IMR-90 (cell line): Measurements from ENCODE around the gene OR2T35. TPM values are rescaled to one million over a fixed set of nuclear protein-coding genes. Genes with fewer than 3 reads are reported as not detected.

Experiments used
- ATAC-seq: fragments of 200-7000 bp; cut with Tn5 transposase; 2 replicates; pipeline ENCODE4 v1.9.1; 2020; ENCODE audit warnings: low read depth, mild to moderate bottlenecking, moderate library complexity
- BruUV-seq: library from RNA; stranded (reverse); fragments of 400-500 nt; replicated peaks from 2 replicates; lab custom pipeline; 2021; lab: Mats Ljungman, UMichigan
- CTCF ChIA-PET: fragments of 300-600 bp; formaldehyde crosslinking; extraction: SDS; loops from one replicate; lab custom pipeline; 2021; ENCODE audit warnings: antibody characterized with exemption; lab: Yijun Ruan, JAX
- POLR2A ChIA-PET: fragments of 300-600 bp; sonication (Branson Sonifier 250); formaldehyde crosslinking; loops from one replicate; lab custom pipeline; 2022; ENCODE audit warnings: antibody characterized with exemption; ENCODE audit not compliant: unreplicated experiment; lab: Charles Lee
- DNase-seq: peaks from one replicate; pipeline ENCODE4 v3.0.0; 2013
- H2AFZ ChIP-seq: replicated peaks from 2 replicates; pipeline ENCODE3; 2013; ENCODE audit warnings: low read length, mild to moderate bottlenecking; ENCODE audit not compliant: poor library complexity
- H2AK5ac ChIP-seq: 2 replicates; pipeline ENCODE4 v1.6.1; 2013; ENCODE audit warnings: low read depth, low read length, inconsistent platforms
- H2AK9ac ChIP-seq: replicated peaks from 2 replicates; pipeline ENCODE3; 2013; ENCODE audit warnings: mild to moderate bottlenecking, low read depth, low read length, moderate library complexity; ENCODE audit not compliant: poor library complexity
- H2BK120ac ChIP-seq: 2 replicates; pipeline ENCODE4 v1.6.1; 2013; ENCODE audit warnings: low read depth, low read length, inconsistent platforms
- H2BK15ac ChIP-seq: 3 replicates; pipeline ENCODE4 v1.6.1; 2013; ENCODE audit warnings: low read depth, low read length, inconsistent platforms
- H2BK20ac ChIP-seq: 2 replicates; pipeline ENCODE4 v1.6.1; 2013; ENCODE audit warnings: low read depth, mild to moderate bottlenecking, inconsistent platforms, low read length, moderate library complexity
- H2BK5ac ChIP-seq: 2 replicates; pipeline ENCODE4 v1.6.1; 2013; ENCODE audit warnings: mild to moderate bottlenecking, low read depth, low read length, inconsistent platforms; ENCODE audit not compliant: poor library complexity, severe bottlenecking
- H3K14ac ChIP-seq: replicated peaks from 2 replicates; pipeline ENCODE4 v1.6.1; 2013; ENCODE audit warnings: low read depth, low read length, inconsistent platforms
- H3K18ac ChIP-seq: 2 replicates; pipeline ENCODE4 v1.6.1; 2013; ENCODE audit warnings: low read depth, low read length, control low read depth
- H3K23ac ChIP-seq: 2 replicates; pipeline ENCODE4 v1.6.1; 2013; ENCODE audit warnings: low read depth, low read length, inconsistent platforms
- H3K27ac ChIP-seq: 2 replicates; pipeline ENCODE4 v1.5.1; 2013; ENCODE audit warnings: mild to moderate bottlenecking, control low read depth, low read length; ENCODE audit not compliant: insufficient read depth
- H3K27me3 ChIP-seq: 2 replicates; pipeline ENCODE4 v1.6.1; 2013; ENCODE audit warnings: low read length; ENCODE audit not compliant: control insufficient read depth, insufficient read depth
- H3K36me3 ChIP-seq: 2 replicates; pipeline ENCODE4 v1.6.1; 2013; ENCODE audit warnings: low read length, mixed read lengths; ENCODE audit not compliant: control insufficient read depth, insufficient read depth
- H3K4ac ChIP-seq: 2 replicates; pipeline ENCODE4 v1.6.1; 2013; ENCODE audit warnings: low read depth, low read length, inconsistent platforms
- H3K4me1 ChIP-seq: 2 replicates; pipeline ENCODE4 v1.6.1; 2013; ENCODE audit warnings: low read length, mixed read lengths; ENCODE audit not compliant: control insufficient read depth, insufficient read depth
- H3K4me2 ChIP-seq: 2 replicates; pipeline ENCODE4 v1.6.1; 2013; ENCODE audit warnings: low read depth, mild to moderate bottlenecking, control low read depth, low read length, moderate library complexity
- H3K4me3 ChIP-seq: 2 replicates; pipeline ENCODE4 v1.5.1; 2013; ENCODE audit warnings: low read depth, mild to moderate bottlenecking, control low read depth, low read length, moderate library complexity; ENCODE audit not compliant: insufficient read depth
- H3K56ac ChIP-seq: 2 replicates; pipeline ENCODE4 v1.6.1; 2013; ENCODE audit warnings: low read length, inconsistent platforms; ENCODE audit not compliant: insufficient read depth; ENCODE audit errors: extremely low read depth
- H3K79me1 ChIP-seq, 2 experiments: 2 replicates each; pipeline ENCODE4 v1.6.1; 2013; ENCODE audit warnings: low read length in 2 of 2, inconsistent platforms in 1 of 2, low read depth in 1 of 2
- H3K9ac ChIP-seq: 2 replicates; pipeline ENCODE4 v1.6.1; 2013; ENCODE audit warnings: low read depth, low read length, control low read depth
- H3K9me1 ChIP-seq: 2 replicates; pipeline ENCODE4 v1.6.1; 2013; ENCODE audit warnings: low read length, inconsistent platforms; ENCODE audit not compliant: insufficient read depth
- H3K9me3 ChIP-seq: 2 replicates; pipeline ENCODE4 v1.6.1; 2013; ENCODE audit warnings: low read length; ENCODE audit not compliant: control insufficient read depth, insufficient read depth
- H4K20me1 ChIP-seq: 2 replicates; pipeline ENCODE4 v1.6.1; 2013; ENCODE audit warnings: low read length, inconsistent platforms; ENCODE audit not compliant: insufficient read depth
- H4K5ac ChIP-seq: 2 replicates; pipeline ENCODE4 v1.6.1; 2013; ENCODE audit warnings: mild to moderate bottlenecking, low read depth, low read length, control low read depth
- H4K8ac ChIP-seq, 2 experiments: 2 replicates each; pipeline ENCODE4 v1.6.1; 2013; ENCODE audit warnings: low read depth in 2 of 2, low read length in 2 of 2, control low read depth in 1 of 2, inconsistent platforms in 1 of 2
- H4K91ac ChIP-seq: 2 replicates; pipeline ENCODE4 v1.6.1; 2013; ENCODE audit warnings: low read depth, low read length, inconsistent platforms; ENCODE audit not compliant: insufficient read depth
- BHLHE40 ChIP-seq: fragments of 150-350 bp; IDR thresholded peaks from 2 replicates; pipeline ENCODE4 v1.6.1; 2016; ENCODE audit warnings: mild to moderate bottlenecking, low read depth, low read length
- CEBPB ChIP-seq: IDR thresholded peaks from 2 replicates; pipeline ENCODE4 v1.6.1; 2012; ENCODE audit warnings: low read depth, low read length, improper control_type of control experiment
- CHD1 ChIP-seq: IDR thresholded peaks from 2 replicates; pipeline ENCODE4 v1.6.1; 2012; ENCODE audit warnings: low read depth, low read length, improper control_type of control experiment
- CTCF ChIP-seq: conservative IDR thresholded peaks from 2 replicates; pipeline ENCODE4 v1.5.1; 2012; ENCODE audit warnings: mild to moderate bottlenecking, low read depth, low read length, improper control_type of control experiment
- ELK1 ChIP-seq: fragments of 150-350 bp; IDR thresholded peaks from 2 replicates; pipeline ENCODE4 v1.6.1; 2016; ENCODE audit warnings: low read depth, mild to moderate bottlenecking, low read length, moderate library complexity, borderline replicate concordance
- FOS ChIP-seq: fragments of 150-350 bp; IDR thresholded peaks from 2 replicates; pipeline ENCODE4 v1.6.1; 2016; ENCODE audit warnings: low read depth, low read length
- MAFK ChIP-seq: IDR thresholded peaks from 2 replicates; pipeline ENCODE4 v1.6.1; 2012; ENCODE audit warnings: low read depth, low read length, improper control_type of control experiment
- MAZ ChIP-seq: IDR thresholded peaks from 2 replicates; pipeline ENCODE4 v1.6.1; 2012; ENCODE audit warnings: low read depth, mild to moderate bottlenecking, low read length, improper control_type of control experiment, moderate library complexity, borderline replicate concordance
- MXI1 ChIP-seq: IDR thresholded peaks from 2 replicates; pipeline ENCODE4 v1.6.1; 2012; ENCODE audit warnings: low read depth, mild to moderate bottlenecking, low read length, moderate library complexity, borderline replicate concordance
- NFE2L2 ChIP-seq: fragments of 150-350 bp; IDR thresholded peaks from 2 replicates; pipeline ENCODE4 v1.6.1; 2016; ENCODE audit warnings: low read depth, mild to moderate bottlenecking, low read length
- POLR2A ChIP-seq: IDR thresholded peaks from 2 replicates; pipeline ENCODE4 v1.6.1; 2012; ENCODE audit warnings: mild to moderate bottlenecking, low read depth, low read length
- RAD21 ChIP-seq: IDR thresholded peaks from 2 replicates; pipeline ENCODE4 v1.6.1; 2012; ENCODE audit warnings: low read length, improper control_type of control experiment
- RCOR1 ChIP-seq: IDR thresholded peaks from 2 replicates; pipeline ENCODE4 v1.6.1; 2012; ENCODE audit warnings: mild to moderate bottlenecking, low read length, improper control_type of control experiment; ENCODE audit not compliant: insufficient replicate concordance
- RFX5 ChIP-seq: IDR thresholded peaks from 2 replicates; pipeline ENCODE4 v1.8.0; 2012; ENCODE audit warnings: low read depth, mild to moderate bottlenecking, low read length, moderate library complexity
- SMC3 ChIP-seq: fragments of 150-350 bp; IDR thresholded peaks from 2 replicates; pipeline ENCODE4 v1.6.1; 2016; ENCODE audit warnings: low read depth, mild to moderate bottlenecking, antibody characterized with exemption, low read length, moderate library complexity
- USF2 ChIP-seq: fragments of 150-350 bp; IDR thresholded peaks from 2 replicates; pipeline ENCODE4 v1.6.1; 2017; ENCODE audit warnings: mild to moderate bottlenecking, antibody characterized with exemption, low read length, low read depth
- WGBS, 2 experiments: methylation state at CpG; one replicate each; pipeline versions ENCODE4 v1.1.5 to v1.1.7; 2013; ENCODE audit warnings: missing lambda C conversion rate in 2 of 2; ENCODE audit not compliant: insufficient read length in 1 of 2; ENCODE audit errors: extremely low coverage in 2 of 2; 5-methylcytosine and 5-hydroxymethylcytosine counted together
- dilution Hi-C: fragments of 300-500 bp; cut with HindIII; formaldehyde crosslinking; loops from one replicate; pipeline ENCODE4 v1.14.3; 2018; ENCODE audit warnings: low sequenced_read_pairs; ENCODE audit not compliant: unreplicated experiment
- in situ Hi-C: fragments of 300-500 bp; cut with MboI; formaldehyde crosslinking; loops from 3 replicates; pipeline ENCODE4 v1.14.3; 2019; ENCODE audit warnings: low sequenced_read_pairs, inconsistent platforms, mixed read lengths
- intact Hi-C: fragments of 100-400 bp; cut with micrococcal nuclease; formaldehyde crosslinking; loops from 2 replicates; pipeline ENCODE4 v1.10.0; 2022
- polyA plus RNA-seq, 3 experiments: library from polyadenylated mRNA; depleted of rRNA; stranded (reverse); fragments of >200 nt; gene quantifications; 2 replicates each; pipeline ENCODE4 v1.2.3, GENCODE V29; 2012; ENCODE audit warnings: low replicate concordance in 1 of 3
- total RNA-seq: library from RNA; depleted of rRNA; stranded (reverse); fragments of >200 nt; gene quantifications from 2 replicates; pipeline ENCODE4 v1.2.3, GENCODE V29; 2012

Gene OR2T35
- total and polyA plus RNA-seq, 2 of the 4 experiments (the other 2 are of a cell fraction): not detected

GRCh38 chr1:248621770-248622169 is 23.3 kb downstream of the OR2T35 start:
- intact Hi-C loops (no loop called here), in situ Hi-C loops (no loop called here), dilution Hi-C loops (no loop called here)
- Histone ChIP-seq H3K18ac (no peak overlapping the region), H2BK120ac (no peak overlapping the region), H4K5ac (no peak overlapping the region), H3K9me3 (no peaks in the 10 kb centered on the region), H3K9ac (no peak overlapping the region), H4K91ac (no peak overlapping the region), H3K79me1 (no peaks in the 10 kb centered on the region), H3K56ac (no peak overlapping the region), H3K14ac (no peak overlapping the region), H2AK9ac (no peak overlapping the region), H2BK5ac (no peak overlapping the region), H3K4me1 (no peaks in the 10 kb centered on the region), H4K8ac (no peak overlapping the region), H4K20me1 (no peaks in the 10 kb centered on the region), H3K4ac (no peak overlapping the region), H2AK5ac (no peak overlapping the region), H3K36me3 (no peaks in the 10 kb centered on the region), H3K4me2 (no peak overlapping the region), H3K4me3 (no peak overlapping the region), H3K27me3 (no peaks in the 10 kb centered on the region), H2AFZ (no peak overlapping the region), H2BK20ac (no peak overlapping the region), H2BK15ac (no peak overlapping the region), H3K23ac (no peak overlapping the region), H3K27ac (no peak overlapping the region), H3K9me1 (no peaks in the 10 kb centered on the region)
- no CpG with 5 or more reads among the region's 7 CpGs for WGBS, 2 experiments
- TF ChIP-seq MXI1 (no peak), NFE2L2 (no peak), RCOR1 (no peak), RFX5 (no peak), POLR2A (no peak), USF2 (no peak), MAZ (no peak), FOS (no peak), CTCF (no peak), SMC3 (no peak), CHD1 (no peak), BHLHE40 (no peak), ELK1 (no peak), CEBPB (no peak), MAFK (no peak), RAD21 (no peak)
- POLR2A ChIA-PET: no interaction called here
- no peak for DNase-seq
- no peak for ATAC-seq
- BruUV-seq: no TSS peak
- CTCF ChIA-PET: no interaction called here
